ENCODE data around the gene MYO1C. TPM values are rescaled to one million over a fixed set of nuclear protein-coding genes. Genes with fewer than 3 reads are reported as not detected.

The MYO1C gene
- polyA plus RNA-seq, 1 donor from 2014 or later, result 5.7 TPM

DNA sequence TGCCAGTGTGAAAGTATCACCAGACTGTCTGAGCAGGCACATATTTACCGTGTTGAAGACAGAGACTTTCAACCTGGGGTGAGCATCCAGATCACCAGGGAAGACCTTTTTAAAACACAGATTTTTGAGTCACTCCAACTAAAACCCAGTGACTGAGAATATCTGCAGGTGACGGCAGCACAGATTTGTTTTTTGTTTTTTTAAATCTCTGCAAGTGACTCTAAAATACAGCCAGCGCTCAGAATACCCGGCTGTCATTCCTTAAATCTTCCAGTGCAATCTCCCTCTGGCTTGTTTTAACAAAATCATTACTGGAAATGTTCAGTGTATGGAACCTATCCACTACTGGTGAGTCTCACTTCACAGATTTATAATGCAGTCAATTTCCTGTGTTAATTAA, 43.3 kb upstream of the MYO1C start:
- Histone ChIP-seq H3K9ac (ENCODE audit: low read length) (no peak overlapping the region), H3F3A (ENCODE audit: insufficient read depth, low read length, poor library complexity, severe bottlenecking) (no peaks in the 10 kb centered on the region), H3K9me2 (ENCODE audit: insufficient read depth, low read length) (no peaks in the 10 kb centered on the region), H2AFZ (ENCODE audit: low read depth, low read length) (no peak overlapping the region), H3K36me3 (ENCODE audit: insufficient read depth, low read length) (peaks cover 3% of the 10 kb centered on the region), H3K27me3 (ENCODE audit: insufficient read depth, low read depth, low read length) (no peaks in the 10 kb centered on the region), H3K4me3 (ENCODE audit: low read length) (no peak overlapping the region), H3K27ac (ENCODE audit: low read length) (no peak overlapping the region), H3K79me2 (replicated peaks; ENCODE audit: insufficient read depth, low read length) (no peaks in the 10 kb centered on the region), H4K20me1 (ENCODE audit: insufficient read depth) (no peaks in the 10 kb centered on the region), H3K4me2 (ENCODE audit: low read length) (no peak overlapping the region), H3K9me3 (ENCODE audit: low read length) (no peaks in the 10 kb centered on the region)
- TF ChIP-seq EZH2 (IDR thresholded peaks at IDR 0.05; ENCODE audit: borderline replicate concordance, insufficient read depth, low read length, poor library complexity, severe bottlenecking) (no peak), TAF1 (IDR thresholded peaks at IDR 0.05; ENCODE audit: low read depth) (no peak), RAD21 (conservative IDR thresholded peaks at IDR 0.05) (no peak), MXI1 (conservative IDR thresholded peaks at IDR 0.05; ENCODE audit: poor library complexity, severe bottlenecking) (no peak), EP300 (conservative IDR thresholded peaks at IDR 0.05; ENCODE audit: poor library complexity, severe bottlenecking) (no peak), POLR2AphosphoS5 (IDR thresholded peaks at IDR 0.05) (no peak), SMC3 (conservative IDR thresholded peaks at IDR 0.05; ENCODE audit: poor library complexity) (no peak)
- TF ChIP-seq, protein P1, sequence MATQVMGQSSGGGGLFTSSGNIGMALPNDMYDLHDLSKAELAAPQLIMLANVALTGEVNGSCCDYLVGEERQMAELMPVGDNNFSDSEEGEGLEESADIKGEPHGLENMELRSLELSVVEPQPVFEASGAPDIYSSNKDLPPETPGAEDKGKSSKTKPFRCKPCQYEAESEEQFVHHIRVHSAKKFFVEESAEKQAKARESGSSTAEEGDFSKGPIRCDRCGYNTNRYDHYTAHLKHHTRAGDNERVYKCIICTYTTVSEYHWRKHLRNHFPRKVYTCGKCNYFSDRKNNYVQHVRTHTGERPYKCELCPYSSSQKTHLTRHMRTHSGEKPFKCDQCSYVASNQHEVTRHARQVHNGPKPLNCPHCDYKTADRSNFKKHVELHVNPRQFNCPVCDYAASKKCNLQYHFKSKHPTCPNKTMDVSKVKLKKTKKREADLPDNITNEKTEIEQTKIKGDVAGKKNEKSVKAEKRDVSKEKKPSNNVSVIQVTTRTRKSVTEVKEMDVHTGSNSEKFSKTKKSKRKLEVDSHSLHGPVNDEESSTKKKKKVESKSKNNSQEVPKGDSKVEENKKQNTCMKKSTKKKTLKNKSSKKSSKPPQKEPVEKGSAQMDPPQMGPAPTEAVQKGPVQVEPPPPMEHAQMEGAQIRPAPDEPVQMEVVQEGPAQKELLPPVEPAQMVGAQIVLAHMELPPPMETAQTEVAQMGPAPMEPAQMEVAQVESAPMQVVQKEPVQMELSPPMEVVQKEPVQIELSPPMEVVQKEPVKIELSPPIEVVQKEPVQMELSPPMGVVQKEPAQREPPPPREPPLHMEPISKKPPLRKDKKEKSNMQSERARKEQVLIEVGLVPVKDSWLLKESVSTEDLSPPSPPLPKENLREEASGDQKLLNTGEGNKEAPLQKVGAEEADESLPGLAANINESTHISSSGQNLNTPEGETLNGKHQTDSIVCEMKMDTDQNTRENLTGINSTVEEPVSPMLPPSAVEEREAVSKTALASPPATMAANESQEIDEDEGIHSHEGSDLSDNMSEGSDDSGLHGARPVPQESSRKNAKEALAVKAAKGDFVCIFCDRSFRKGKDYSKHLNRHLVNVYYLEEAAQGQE (IDR thresholded peaks at IDR 0.05; ENCODE audit: borderline replicate concordance), result no peak
- TF ChIP-seq, protein P2, sequence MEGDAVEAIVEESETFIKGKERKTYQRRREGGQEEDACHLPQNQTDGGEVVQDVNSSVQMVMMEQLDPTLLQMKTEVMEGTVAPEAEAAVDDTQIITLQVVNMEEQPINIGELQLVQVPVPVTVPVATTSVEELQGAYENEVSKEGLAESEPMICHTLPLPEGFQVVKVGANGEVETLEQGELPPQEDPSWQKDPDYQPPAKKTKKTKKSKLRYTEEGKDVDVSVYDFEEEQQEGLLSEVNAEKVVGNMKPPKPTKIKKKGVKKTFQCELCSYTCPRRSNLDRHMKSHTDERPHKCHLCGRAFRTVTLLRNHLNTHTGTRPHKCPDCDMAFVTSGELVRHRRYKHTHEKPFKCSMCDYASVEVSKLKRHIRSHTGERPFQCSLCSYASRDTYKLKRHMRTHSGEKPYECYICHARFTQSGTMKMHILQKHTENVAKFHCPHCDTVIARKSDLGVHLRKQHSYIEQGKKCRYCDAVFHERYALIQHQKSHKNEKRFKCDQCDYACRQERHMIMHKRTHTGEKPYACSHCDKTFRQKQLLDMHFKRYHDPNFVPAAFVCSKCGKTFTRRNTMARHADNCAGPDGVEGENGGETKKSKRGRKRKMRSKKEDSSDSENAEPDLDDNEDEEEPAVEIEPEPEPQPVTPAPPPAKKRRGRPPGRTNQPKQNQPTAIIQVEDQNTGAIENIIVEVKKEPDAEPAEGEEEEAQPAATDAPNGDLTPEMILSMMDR (IDR thresholded peaks at IDR 0.05; ENCODE audit: poor library complexity, severe bottlenecking), result no peak

DNA sequence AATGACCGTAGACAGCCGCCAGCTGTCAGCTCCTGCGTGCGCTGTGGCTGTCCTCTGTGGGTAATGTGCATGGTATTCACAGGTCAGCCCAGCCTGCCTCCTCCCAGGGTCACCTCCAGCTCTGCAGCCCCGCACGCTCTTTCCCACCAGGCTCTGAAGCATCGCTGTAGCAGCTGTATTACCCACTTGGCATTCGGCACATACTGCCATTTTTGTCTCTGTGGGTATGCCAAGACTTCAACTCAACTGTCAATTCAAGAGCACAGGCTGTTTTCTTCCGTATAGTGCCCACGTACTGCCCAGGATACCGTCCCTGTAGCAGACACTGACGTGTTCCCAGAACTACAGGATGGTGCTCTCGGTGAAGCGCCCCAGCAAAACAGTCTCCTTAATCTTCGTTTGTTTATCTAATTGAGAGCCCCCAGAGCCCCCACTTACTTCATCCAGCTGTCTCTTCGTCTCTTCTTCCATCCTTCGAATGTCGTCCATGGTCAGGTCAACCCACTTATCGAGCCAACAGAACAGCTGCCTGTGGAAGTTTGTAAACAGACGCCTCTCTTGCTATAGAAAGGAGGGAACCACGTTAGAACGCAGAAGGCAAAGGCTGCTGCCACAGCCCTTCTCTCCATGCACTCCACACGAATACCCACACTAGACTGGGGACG, 41.3 kb upstream of the MYO1C start:
- H2AFZ ChIP-seq (ENCODE audit: low read depth, low read length), result no peak overlapping the region
- no peak overlapping the region for H3K4me3 ChIP-seq (ENCODE audit: low read length)
- H3K27me3 ChIP-seq (ENCODE audit: insufficient read depth, low read depth, low read length), result no peaks in the 10 kb centered on the region
- no peaks in the 10 kb centered on the region for H3K36me3 ChIP-seq (ENCODE audit: insufficient read depth, low read length)
- no peaks in the 10 kb centered on the region for H3F3A ChIP-seq (ENCODE audit: insufficient read depth, low read length, poor library complexity, severe bottlenecking)
- H4K20me1 ChIP-seq (ENCODE audit: insufficient read depth), result no peaks in the 10 kb centered on the region
- no peaks in the 10 kb centered on the region for H3K9me3 ChIP-seq (ENCODE audit: low read length)
- H3K27ac ChIP-seq (ENCODE audit: low read length), result no peak overlapping the region
- no peak overlapping the region for H3K9ac ChIP-seq (ENCODE audit: low read length)
- H3K79me2 ChIP-seq (replicated peaks; ENCODE audit: insufficient read depth, low read length), result no peaks in the 10 kb centered on the region
- H3K4me2 ChIP-seq (ENCODE audit: low read length), result no peak overlapping the region
- TF ChIP-seq MXI1 (conservative IDR thresholded peaks at IDR 0.05; ENCODE audit: poor library complexity, severe bottlenecking), result no peak
- TF ChIP-seq, protein P1 (IDR thresholded peaks at IDR 0.05; ENCODE audit: borderline replicate concordance), result no peak
- no peak for TF ChIP-seq RAD21 (conservative IDR thresholded peaks at IDR 0.05)
- TF ChIP-seq EP300 (conservative IDR thresholded peaks at IDR 0.05; ENCODE audit: poor library complexity, severe bottlenecking), result no peak
- TF ChIP-seq TAF1 (IDR thresholded peaks at IDR 0.05; ENCODE audit: low read depth), result no peak
- TF ChIP-seq POLR2AphosphoS5 (IDR thresholded peaks at IDR 0.05), result no peak
- no peak for TF ChIP-seq EZH2 (IDR thresholded peaks at IDR 0.05; ENCODE audit: borderline replicate concordance, insufficient read depth, low read length, poor library complexity, severe bottlenecking)
- no peaks in the 10 kb centered on the region for H3K9me2 ChIP-seq (ENCODE audit: insufficient read depth, low read length)

Data from neural cell (in vitro differentiated cells).